ENCODE results near the gene RAMP2. TPM values are rescaled to one million over a fixed set of nuclear protein-coding genes. Genes with fewer than 3 reads are reported as not detected.

The RAMP2 gene
- total RNA-seq, 2 donors from 2014 or later, result 3.1 to 7.6 TPM

GRCh38 chr17:42784409-42784808, 23.4 kb downstream of the RAMP2 start:
- 16 to 21% methylated on average over 7 to 25 of the region's 25 CpGs for WGBS, 2 donors

GRCh38 chr17:42784811-42785592, 24.0 kb downstream of the RAMP2 start:
- Histone ChIP-seq H3K27ac (no peak overlapping the region), H3K27me3 (peaks cover 0 to 32% of the 10 kb centered on the region in 2 donors), H3K4me1 (peaks cover 25% of the 10 kb centered on the region), H3K4me3 (no peak overlapping the region), H3K36me3 (replicated peaks in 1 of 2; ENCODE audit: insufficient read depth in 1 of 2, low read depth in 2 of 2) (no peaks in the 10 kb centered on the region), H3K9me3 (no peaks in the 10 kb centered on the region)
- TF ChIP-seq CTCF (IDR thresholded peaks at IDR 0.05) (no peak), POLR2A (IDR thresholded peaks at IDR 0.05) (no peak)
- WGBS, 2 donors, result 25% methylated on average over 37 to 52 of the region's 52 CpGs
- no peak for DNase-seq
- no peak for ATAC-seq
- intact Hi-C loops (cut with DNase I), result no loop called here

More at GRCh38 chr17:42784409-42784808, 23.4 kb downstream of the RAMP2 start:
- ATAC-seq (no peak), DNase-seq (no peak)
- H3K36me3 ChIP-seq (replicated peaks in 1 of 2; ENCODE audit: insufficient read depth in 1 of 2, low read depth in 2 of 2), result no peaks in the 10 kb centered on the region
- peaks cover 28% of the 10 kb centered on the region for H3K4me1 ChIP-seq
- peaks cover 0 to 32% of the 10 kb centered on the region in 2 donors for H3K27me3 ChIP-seq
- TF ChIP-seq POLR2A (IDR thresholded peaks at IDR 0.05) (no peak), CTCF (IDR thresholded peaks at IDR 0.05) (no peak)
- no peak overlapping the region for H3K27ac ChIP-seq
- intact Hi-C loops (cut with DNase I), result no loop called here
- no peak overlapping the region for H3K4me3 ChIP-seq
- no peaks in the 10 kb centered on the region for H3K9me3 ChIP-seq

GRCh38 chr17:42787266-42787665, 26.2 kb downstream of the RAMP2 start:
- Histone ChIP-seq H3K36me3 (replicated peaks in 1 of 2; ENCODE audit: insufficient read depth in 1 of 2, low read depth in 2 of 2) (no peaks in the 10 kb centered on the region), H3K4me3 (no peak overlapping the region), H3K4me1 (peaks cover 14% of the 10 kb centered on the region), H3K27ac (no peak overlapping the region), H3K27me3 (peaks cover 0 to 17% of the 10 kb centered on the region in 2 donors), H3K9me3 (no peaks in the 10 kb centered on the region)
- 75 to 89% methylated on average over 3 to 11 of the region's 11 CpGs for WGBS, 2 donors
- intact Hi-C loops (cut with DNase I), result no loop called here
- TF ChIP-seq POLR2A (IDR thresholded peaks at IDR 0.05) (no peak), CTCF (IDR thresholded peaks at IDR 0.05) (no peak)
- no peak for ATAC-seq
- DNase-seq, result no peak

GRCh38 chr17:42791948-42792347, 30.9 kb downstream of the RAMP2 start:
- Histone ChIP-seq H3K4me1 (peaks cover 21% of the 10 kb centered on the region), H3K4me3 (no peak overlapping the region), H3K27ac (no peak overlapping the region), H3K36me3 (replicated peaks in 1 of 2; ENCODE audit: insufficient read depth in 1 of 2, low read depth in 2 of 2) (no peaks in the 10 kb centered on the region), H3K9me3 (no peaks in the 10 kb centered on the region), H3K27me3 (no peaks in the 10 kb centered on the region)
- DNase-seq (no peak), ATAC-seq (no peak)
- no peak for TF ChIP-seq POLR2A (IDR thresholded peaks at IDR 0.05)
- no peak for TF ChIP-seq CTCF (IDR thresholded peaks at IDR 0.05)
- intact Hi-C loops (cut with DNase I), result no loop called here
- 54 to 67% methylated on average over 2 of the region's 2 CpGs for WGBS, 2 donors

- 37 to 42% methylated on average over 5 of the region's 5 CpGs for WGBS, 2 donors
- no peaks in the 10 kb centered on the region for H3K27me3 ChIP-seq
Measured at GRCh38 chr17:42792545-42792944, 31.5 kb downstream of the RAMP2 start.

More at GRCh38 chr17:42792545-42792944, 31.5 kb downstream of the RAMP2 start:
- intact Hi-C loops (cut with DNase I), result no loop called here
- Histone ChIP-seq H3K36me3 (replicated peaks in 1 of 2; ENCODE audit: insufficient read depth in 1 of 2, low read depth in 2 of 2) (no peaks in the 10 kb centered on the region), H3K4me3 (no peak overlapping the region), H3K9me3 (no peaks in the 10 kb centered on the region), H3K4me1 (peaks cover 27% of the 10 kb centered on the region), H3K27ac (no peak overlapping the region)
- no peak for TF ChIP-seq CTCF (IDR thresholded peaks at IDR 0.05)
- TF ChIP-seq POLR2A (IDR thresholded peaks at IDR 0.05), result no peak
- DNase-seq (no peak), ATAC-seq (no peak)
